Glomerular visceral epithelial cell (primary cell): Measurements from ENCODE around the gene MSH4.
"Not testable (repeated sequence)": the region's sequence is repeated elsewhere in the genome, so short reads cannot be mapped to it uniquely, and the experiment has no call there.

Source experiments
- DNase-seq: peaks from one replicate; pipeline ENCODE4 v3.0.0-alpha.2; 2016; ENCODE audit errors: extremely low spot score

MSH4 gene

DNA sequence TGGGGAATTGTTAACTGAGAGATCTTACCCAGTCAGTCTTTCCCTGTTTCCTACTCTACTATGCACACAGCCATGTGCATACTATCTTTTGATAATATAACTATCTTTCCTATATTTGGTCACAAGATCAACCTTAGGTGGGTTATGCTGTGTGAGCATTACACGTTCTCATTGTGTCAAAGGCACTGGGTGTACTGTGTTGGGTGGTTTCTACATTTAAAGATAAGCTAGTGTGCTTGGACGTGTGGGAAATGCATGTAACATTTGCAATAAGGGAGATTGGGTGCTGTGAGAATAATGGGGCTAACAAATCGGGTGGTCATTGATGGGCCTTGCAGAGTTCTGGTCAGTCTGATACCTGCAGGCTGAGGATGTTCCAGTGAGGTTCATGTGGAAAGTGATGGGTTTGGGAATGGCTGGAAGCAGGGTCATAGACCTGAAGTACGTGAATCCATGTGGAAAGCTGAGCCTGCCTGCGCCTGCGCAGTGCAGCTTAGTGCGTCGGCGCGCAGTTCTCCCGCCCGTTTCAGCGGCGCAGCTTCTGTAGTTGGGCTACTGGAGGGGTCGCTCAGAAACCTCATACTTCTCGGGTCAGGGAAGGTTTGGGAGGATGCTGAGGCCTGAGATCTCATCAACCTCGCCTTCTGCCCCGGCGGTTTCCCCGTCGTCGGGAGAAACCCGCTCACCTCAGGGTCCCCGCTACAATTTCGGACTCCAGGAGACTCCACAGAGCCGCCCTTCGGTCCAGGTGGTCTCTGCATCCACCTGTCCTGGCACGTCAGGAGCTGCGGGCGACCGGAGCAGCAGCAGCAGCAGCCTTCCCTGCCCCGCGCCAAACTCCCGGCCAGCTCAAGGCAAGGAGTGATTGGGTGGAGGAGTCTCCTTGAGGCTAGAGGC is at the start of gene MSH4:
Gene MSH4 (plus strand): TSS at position 507 of the 897 bp plus-strand sequence. CDS start 104 bp downstream, at position 611.
- DNase-seq = no peak

DNA sequence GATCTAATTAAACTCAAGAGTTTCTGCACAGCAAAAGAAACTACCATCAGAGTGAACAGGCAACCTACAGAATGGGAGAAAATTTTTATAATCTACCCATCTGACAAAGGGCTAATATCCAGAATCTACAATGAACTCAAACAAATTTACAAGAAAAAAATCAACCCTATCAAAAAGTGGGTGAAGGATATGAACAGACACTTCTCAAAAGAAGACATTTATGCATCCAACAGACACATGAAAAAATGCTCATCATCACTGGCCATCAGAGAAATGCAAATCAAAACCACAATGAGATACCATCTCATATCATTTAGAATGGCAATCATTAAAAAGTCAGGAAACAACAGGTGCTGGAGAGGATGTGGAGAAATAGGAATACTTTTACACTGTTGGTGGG is 39.5 kb upstream of the MSH4 start:
- not testable (repeated sequence) for DNase-seq

DNA sequence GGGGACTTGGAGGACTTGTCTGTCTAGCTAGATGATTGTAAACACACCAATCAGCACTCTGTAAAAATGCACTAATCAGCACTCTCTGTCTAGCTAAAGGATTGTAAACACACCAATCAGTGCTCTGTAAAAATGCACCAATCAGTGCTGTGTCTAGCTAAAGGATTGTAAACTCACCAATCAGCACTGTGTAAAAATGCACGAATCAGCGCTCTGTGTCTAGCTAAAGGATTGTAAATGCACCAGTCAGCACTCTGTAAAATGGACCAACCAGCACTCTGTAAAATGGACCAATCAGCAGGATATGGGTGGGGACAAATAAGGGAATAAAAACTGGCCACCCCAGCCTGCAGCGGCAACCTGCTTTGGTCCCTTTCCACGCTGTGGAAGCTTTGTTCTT is 38.1 kb upstream of the MSH4 start:
- not testable (repeated sequence) for DNase-seq

DNA sequence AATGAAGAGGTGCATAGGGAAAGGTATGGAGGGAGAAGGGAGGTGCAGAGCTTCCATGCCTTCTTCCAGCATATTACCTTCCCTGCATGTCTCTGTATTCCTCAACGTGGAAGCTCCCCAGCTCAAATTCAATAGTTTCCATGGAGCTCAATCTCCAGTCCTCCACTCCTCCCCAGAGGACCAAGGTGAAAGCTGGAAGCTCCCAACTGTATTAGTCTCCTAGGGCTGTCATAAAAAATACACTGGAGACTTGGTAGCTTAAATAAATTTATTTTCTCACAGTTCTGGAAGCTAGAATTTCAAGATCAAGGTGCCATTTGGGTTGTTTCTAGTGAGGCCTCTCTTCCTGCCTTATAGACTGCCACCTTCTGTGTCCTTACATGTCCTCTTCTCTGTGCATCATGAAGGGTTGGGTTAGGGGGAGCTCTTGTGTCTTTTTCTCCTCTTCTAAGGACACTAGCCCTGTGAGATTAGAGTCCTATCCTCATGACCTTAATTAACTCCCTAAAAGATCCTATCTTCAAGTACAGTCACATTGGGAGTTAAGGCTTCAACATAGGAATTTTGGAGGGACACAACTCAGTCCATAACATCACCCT is 32.5 kb upstream of the MSH4 start:
- DNase-seq = no peak

DNA sequence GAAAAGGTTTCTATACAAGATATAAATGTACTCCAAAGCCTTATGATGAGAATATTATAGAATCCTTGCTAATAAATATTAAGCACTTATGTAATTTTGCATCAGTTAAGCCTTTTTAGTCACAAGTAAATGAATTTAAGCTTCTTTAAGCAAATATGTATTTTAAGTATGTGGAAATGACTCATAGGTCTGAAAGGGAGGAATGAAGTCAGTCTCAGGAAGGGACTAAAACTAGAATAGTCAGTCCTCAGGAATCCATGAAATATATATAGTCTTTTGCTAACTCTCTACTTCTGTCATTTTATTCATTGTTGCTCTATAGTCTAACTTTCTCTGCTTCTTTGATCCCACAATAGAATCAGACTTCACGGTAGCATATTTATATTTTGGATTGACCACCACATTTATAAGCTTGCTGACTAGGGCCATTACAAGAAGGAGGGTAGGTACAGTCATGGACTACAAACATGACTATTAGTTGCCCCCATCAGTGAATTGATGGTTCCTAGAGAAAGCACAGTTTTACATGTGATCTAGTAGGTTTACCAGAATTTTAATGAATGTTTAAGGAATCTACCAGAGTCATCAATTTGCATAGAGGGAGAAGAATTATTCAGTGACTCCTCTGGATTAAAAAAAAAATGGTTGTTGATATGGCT is 30.9 kb upstream of the MSH4 start:
- peak; percentile 42 for DNase-seq

DNA sequence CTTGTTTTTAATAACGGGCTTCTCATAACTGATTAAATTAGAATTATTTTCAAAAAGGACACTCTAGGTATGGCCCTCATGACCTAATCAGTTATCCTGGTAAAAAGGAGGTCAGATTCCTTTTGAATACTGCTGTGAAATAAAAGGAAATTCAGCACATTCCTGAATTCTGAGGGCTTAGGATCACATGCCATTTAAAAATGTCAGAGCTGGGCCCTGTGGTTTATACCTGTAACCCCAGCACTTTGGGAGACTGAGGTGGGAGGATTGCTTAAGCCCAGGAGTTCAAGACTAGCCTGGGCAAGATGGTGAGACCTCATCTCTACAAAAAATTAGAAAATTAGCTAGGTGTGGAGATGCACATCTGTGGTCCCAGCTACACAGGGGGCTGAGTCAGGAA is 28.7 kb upstream of the MSH4 start:
- no peak for DNase-seq

DNA sequence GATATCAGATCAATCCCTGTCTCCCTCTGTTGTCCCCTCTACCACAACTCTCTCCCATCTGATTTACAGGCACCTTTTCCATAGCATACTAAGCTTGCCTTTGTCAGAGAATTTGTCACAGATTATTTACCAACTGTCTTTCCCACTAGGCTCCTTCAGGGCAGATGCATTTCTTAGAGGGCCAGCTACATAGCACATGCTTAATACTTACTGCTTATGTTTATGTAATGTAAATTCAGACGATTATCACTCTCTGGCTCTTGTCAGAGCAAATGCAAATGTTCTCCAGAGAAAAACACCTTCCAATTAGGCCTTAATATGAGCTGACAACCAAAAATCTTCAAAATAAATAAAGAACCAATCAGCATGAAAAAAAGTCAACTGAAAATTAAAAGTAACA is 25.9 kb upstream of the MSH4 start:
- no peak for DNase-seq

DNA sequence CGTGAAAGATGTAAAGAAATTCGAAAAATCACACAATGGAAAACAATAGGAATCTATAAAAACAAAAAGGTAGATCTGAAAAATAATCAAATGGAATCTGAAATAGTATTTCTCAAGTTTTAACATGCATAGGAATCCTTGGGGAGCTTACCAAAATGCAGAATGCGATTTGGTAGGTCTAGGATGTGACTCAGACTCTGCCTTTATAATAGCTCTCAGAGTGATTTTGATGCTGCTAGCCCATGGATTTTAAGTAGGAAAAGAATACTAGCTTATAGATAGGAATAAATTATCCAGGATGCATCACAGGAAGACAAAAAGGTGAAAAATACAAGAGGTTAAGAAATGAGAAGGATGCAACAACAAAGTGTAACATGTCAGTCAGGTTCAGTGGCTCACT is 24.7 kb upstream of the MSH4 start:
- no peak for DNase-seq

DNA sequence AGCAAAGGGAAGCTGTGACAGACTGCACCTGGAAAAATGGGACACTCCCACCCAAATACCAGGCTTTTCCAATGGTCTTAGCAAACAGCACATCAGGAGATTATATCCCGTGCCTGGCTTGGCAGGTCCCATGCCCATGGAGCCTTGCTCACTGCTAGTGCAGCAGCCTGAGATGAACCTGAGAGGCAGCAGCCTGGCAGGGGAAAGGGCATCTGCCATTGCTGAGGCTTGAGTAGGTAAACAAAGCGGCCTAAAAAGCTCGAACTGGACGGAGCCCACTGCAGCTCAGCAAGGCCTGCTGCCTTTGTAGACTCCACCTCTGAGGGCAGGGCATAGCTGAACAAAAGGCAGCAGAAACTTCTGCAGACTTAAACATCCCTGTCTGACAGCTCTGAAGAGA is 18.9 kb upstream of the MSH4 start:
- not testable (repeated sequence) for DNase-seq

DNA sequence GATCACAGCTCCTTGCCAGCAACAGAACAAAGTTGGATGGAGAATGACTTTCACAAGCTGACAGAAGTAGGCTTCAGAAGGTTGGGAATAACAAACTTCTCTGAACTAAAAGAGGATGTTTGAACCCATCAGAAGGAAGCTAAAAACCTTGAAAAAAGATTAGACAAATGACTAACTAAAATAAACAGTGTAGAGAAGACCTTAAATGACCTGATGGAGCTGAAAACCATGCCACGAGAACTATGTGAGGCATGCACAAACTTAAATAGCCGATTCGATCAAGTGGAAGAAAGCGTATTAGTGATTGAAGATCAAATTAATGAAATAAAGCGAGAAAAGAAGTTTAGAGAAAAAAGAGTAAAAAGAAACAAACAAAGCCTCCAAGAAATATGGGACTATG is 18.0 kb upstream of the MSH4 start:
- not testable (repeated sequence) for DNase-seq

DNA sequence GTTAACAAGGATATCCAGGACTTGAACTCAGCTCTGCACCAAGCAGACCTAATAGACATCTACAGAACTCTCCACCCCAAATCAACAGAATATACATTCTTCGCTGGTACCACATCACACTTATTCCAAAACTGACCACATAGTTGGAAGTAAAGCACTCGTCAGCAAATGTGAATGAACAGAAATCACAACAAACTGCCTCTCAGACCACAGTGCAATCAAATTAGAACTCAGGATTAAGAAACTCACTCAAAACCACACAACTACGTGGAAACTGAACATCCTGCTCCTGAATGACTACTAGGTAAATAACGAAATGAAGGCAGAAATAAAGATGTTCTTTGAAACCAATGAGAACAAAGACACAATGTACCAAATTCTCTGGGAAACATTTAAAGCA is 16.5 kb upstream of the MSH4 start:
- not testable (repeated sequence) for DNase-seq

DNA sequence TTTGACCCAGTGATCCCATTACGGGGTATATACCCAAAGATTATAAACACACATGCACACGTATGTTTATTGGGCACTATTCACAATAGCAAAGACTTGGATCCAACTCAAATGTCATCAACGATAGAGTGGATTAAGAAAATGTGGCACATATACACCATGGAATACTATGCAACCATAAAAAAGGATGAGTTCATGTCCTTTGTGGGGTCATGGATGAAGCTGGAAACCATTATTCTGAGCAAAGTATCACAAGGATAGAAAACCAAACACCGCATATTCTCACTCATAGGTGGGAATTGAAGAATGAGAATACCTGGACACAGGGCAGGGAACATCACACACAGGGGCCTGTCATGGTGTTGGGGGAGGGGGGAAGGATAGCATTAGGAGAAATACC is 12.8 kb upstream of the MSH4 start:
- DNase-seq = not testable (repeated sequence)

DNA sequence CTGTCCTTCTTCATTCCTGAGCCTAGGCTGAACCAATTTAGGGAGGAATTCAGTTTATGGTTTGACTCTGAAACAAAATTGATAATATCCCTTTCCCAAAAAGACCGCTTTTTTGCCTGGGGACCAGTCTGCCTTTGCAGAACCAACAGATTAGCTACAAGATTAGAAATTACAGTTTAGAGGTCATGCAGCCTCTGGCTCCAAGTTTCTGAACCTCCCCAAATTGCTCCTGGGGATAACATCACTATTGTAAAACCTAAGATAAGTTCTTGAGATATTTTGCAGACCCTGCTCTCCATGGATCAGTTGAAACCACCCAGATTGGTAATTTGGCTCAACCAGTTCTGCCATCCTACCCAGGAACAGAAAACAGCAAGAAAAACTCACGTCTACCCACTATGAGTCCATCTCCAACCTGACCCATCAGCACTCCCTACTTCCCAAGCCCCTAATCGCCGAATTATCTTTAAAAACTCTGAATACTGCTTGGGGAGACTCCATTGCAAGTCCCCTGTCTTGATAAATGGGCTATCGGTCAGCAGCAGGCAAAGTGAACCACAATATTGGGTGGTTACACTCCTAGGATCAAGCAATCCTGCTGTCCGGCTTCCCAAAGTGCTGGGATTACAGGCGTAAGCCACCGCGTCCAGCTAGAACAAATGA is 11.2 kb upstream of the MSH4 start:
- DNase-seq = no peak

DNA sequence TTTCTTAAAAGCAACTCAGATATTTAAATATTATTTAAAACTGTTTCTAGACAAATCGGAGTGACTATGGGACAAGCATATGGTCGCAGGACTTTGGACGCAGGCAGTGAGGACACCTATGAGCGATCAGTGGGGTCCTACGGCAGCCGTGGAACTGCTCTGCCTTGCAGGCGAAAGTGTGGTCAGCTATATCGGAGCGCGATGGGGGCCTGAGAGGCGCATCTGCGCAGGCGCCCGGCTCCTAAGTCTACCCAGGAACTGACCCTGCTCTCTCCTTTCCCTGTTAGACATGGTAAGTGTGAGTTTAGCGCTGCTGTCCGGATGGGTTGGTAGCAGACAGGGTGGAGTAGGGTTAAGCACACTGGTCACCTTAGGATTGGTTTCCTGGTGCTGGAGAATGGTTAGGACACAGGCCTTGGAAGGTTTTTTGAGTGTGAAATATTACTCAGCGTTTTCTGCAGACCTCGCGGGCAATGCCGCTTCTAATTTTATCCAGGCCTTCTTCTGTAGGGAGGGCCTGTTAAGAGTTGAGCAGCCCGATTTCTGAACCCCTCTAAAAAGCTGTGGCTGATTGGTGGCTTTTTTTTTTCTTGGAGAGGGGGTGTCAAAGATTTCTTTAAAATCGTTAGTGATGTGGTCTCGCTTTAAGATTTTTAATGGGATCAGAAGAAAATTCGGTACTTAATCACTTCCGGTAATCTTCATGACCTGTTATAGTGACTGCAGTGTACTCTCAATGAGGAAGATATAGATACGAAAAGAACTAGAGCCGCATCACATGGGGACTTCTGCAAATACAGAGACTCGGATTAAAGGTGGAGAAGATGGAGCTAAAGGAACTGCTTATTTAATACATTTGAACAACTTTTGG is 10.5 kb upstream of the MSH4 start, which contains the start of gene RABGGTB:
Gene RABGGTB (plus strand): TSS at position 274 of the 871 bp plus-strand sequence. CDS start 16 bp downstream, at position 290.
- peak; percentile 97 for DNase-seq

DNA sequence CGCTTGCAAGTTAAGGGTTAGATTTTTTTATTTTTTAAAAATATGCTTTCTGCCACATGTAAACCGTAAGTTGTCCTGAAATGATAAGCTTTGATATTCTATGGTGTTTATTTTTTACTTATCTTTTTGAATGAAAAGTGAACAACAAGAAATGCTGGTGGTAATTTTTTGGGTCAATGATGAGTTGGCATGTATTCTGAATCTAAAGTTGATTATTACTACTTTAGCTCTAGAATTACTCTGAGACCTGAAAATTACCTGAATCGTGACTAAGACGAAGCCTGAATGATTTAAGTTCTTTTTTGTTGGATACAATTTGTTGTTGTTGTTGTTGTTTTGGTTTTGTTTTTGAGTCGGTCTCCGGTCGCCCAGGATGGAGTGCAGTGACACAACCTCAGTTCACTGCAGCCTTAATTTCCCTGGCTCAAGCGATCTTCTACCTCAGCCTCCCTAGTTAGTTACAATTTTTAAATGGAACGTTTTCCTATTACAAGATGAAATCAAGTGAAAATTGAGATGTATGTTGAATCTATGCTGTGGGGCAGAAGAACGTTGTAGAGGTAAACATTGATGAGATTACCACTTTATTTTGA is 9.7 kb upstream of the MSH4 start:
- DNase-seq = no peak

DNA sequence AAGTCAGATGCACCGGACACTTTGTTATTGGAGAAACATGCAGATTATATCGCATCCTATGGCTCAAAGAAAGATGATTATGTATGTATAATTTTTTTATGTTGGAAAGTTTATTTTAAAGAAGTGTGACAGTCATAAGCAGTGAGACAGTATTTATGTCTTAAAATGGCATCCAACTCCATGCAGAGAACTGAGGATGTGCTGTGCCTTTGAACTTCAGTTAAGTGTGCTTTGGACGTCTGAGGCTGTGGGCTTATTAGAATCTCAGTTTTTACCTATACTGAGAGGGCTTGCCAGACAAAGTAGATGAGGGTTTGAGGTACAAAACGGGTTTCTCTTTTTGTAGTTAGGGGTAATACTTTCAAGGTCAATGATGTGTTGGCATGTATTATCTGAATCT is 9.2 kb upstream of the MSH4 start:
- DNase-seq = no peak

DNA sequence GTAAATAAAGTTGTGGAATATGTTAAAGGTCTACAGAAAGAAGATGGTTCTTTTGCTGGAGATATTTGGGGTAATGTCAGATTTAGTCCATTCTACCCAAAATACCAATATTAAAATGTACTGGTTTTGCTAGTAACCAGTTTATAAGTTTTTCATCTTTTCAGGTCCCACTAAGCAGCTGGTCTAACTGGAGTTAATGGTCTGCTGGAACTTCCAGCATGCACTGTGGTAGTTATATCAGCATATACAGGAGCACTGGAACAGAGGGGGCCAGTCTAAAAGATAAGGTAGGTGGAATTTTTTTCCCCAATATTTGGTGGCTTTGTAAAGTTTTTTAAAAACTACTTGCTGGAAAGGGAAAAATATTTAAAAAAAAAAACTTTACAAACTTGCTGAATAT is 6.7 kb upstream of the MSH4 start:
- DNase-seq = no peak

DNA sequence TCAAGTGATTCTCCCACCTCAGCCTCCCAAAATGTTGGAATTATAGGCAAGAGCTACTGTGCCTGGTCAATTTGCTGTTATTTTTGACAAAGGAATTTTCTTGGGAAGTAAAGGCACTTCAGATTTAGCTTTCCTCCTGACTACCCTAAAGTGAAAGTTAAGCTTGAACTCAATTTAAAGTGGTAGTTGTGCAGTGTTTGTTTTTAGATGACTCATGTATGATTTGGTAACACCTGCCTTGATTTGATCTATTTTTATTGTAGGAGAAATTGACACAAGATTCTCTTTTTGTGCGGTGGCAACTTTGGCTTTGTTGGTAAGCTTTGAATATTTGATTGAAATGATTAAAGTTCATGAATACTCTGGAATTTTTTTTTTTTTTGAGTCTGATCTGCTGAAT is 5.7 kb upstream of the MSH4 start:
- DNase-seq = no peak

DNA sequence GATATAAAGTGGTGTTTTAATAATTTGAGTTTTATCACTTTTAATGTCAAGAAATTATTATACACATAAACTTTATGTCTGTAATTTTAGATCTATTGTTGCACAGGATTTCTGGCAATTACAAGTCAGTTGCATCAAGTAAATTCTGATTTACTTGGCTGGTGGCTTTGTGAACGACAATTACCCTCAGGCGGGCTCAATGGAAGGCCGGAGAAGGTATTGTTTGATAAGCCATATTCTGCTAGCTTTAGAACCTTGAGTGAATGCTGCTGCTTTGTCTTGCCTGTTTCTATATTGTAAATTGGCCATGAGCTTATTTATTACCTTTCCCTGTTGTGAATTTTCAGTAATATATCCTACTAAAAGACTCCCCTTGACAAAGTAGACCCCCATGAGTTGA is 4.6 kb upstream of the MSH4 start:
- no peak for DNase-seq

DNA sequence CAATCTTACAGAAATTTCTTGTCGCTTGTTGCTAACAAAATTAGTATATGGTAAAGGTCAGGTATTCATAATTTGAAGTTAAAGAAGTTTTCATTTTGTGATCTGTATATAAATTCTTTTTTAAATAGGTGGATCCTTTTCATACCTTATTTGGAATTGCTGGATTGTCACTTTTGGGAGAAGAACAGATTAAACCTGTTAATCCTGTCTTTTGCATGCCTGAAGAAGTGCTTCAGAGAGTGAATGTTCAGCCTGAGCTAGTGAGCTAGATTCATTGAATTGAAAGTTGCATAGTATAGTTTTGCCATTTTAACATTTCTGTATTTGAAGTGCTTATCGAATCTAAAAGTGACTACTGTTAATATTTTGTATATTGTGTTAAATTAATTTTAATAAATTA is 2.3 kb upstream of the MSH4 start:
- DNase-seq = no peak

DNA sequence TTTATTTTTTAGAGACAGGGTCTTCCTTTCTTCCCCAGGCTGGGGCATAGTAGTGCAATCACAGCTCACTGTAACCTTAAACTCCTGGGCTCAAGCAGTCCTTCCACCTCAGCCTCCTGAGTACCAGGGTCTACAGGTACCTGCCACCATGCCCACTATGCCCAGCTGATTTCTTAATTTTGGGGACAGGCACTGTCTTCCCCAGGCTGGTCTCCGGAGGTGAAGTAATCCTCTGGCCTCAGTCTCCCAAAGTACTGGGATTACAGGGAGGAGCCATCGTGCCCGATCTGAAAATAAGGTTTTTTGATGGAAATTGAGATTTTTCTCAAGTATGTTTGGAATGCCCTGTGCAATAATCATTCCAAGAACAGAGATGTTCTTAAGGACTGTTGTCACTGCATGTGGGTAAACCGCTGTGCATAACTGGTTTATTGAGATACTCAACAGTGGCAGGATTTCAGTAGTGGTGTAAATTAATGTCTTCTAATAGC is 934 bp upstream of the MSH4 start:
- DNase-seq = no peak
